SK-N-SH (cell line): Measurements from ENCODE around the gene MAP3K7CL. TPM values are rescaled to one million over a fixed set of nuclear protein-coding genes. Genes with fewer than 3 reads are reported as not detected.

Source experiments
- CTCF ChIA-PET: fragments of 300-600, 350-600 bp; formaldehyde crosslinking; extraction: SDS; loops from one replicate; lab custom pipeline; 2021; lab: Yijun Ruan, JAX
- POLR2A ChIA-PET: fragments of 350-600 bp; sonication (Branson Sonifier 250); formaldehyde crosslinking; extraction: SDS; loops from one replicate; lab custom pipeline; 2020; ENCODE audit warnings: antibody characterized with exemption, inconsistent platforms; lab: Yijun Ruan, JAX
- DNase-seq: peaks from one replicate; pipeline ENCODE4 v3.0.0; 2012
- H2AFZ ChIP-seq: fragments of 200-600 bp; sonication (generic); 2 replicates; pipeline ENCODE4 v1.8.1; 2016; ENCODE audit warnings: antibody characterized with exemption, mild to moderate bottlenecking, low read depth
- H3F3A ChIP-seq: fragments of 200-600 bp; sonication (generic); replicated peaks from 2 replicates; pipeline ENCODE3; 2016; ENCODE audit warnings: antibody characterized with exemption, mild to moderate bottlenecking; ENCODE audit not compliant: insufficient read depth
- H3K27ac ChIP-seq, 2 experiments: fragments of 200-500 bp in 1 of 2; fragments of 200-600 bp in 1 of 2; sonication (Bioruptor generic) in 1 of 2; sonication (generic), shearing (Covaris generic) in 1 of 2; 2 replicates each; pipeline versions ENCODE4 v1.5.1 to v1.6.1; 2014 to 2016; ENCODE audit warnings: low read depth in 2 of 2, inconsistent platforms in 1 of 2, low read length in 1 of 2, mild to moderate bottlenecking in 1 of 2, mixed read lengths in 1 of 2
- H3K27me3 ChIP-seq: fragments of 200-600 bp; sonication (generic), shearing (Covaris generic); 2 replicates; pipeline ENCODE4 v1.6.1; 2016; ENCODE audit warnings: mixed run types; ENCODE audit not compliant: insufficient read depth
- H3K36me3 ChIP-seq, 2 experiments: fragments of 200-500 bp in 1 of 2; fragments of 200-600 bp in 1 of 2; sonication (Bioruptor generic) in 1 of 2; sonication (generic) in 1 of 2; replicated peaks in 1 of 2; 2 replicates each; pipeline versions ENCODE3 to v1.5.1; 2014 to 2016; ENCODE audit warnings: low read length in 1 of 2, mild to moderate bottlenecking in 1 of 2; ENCODE audit not compliant: insufficient read depth in 2 of 2, control insufficient read depth in 1 of 2
- H3K4me1 ChIP-seq, 2 experiments: fragments of 200-500 bp in 1 of 2; fragments of 200-600 bp in 1 of 2; sonication (Bioruptor generic) in 1 of 2; sonication (generic), shearing (Covaris generic) in 1 of 2; 2 replicates each; pipeline versions ENCODE4 v1.5.1 to v1.6.1; 2014 to 2016; ENCODE audit warnings: low read depth in 1 of 2, low read length in 1 of 2, mixed run types in 1 of 2; ENCODE audit not compliant: insufficient read depth in 2 of 2, control insufficient read depth in 1 of 2
- H3K4me2 ChIP-seq: fragments of 200-600 bp; sonication (generic), shearing (Covaris generic); 2 replicates; pipeline ENCODE4 v1.6.1; 2017; ENCODE audit warnings: mixed run types
- H3K4me3 ChIP-seq, 2 experiments: fragments of 200-500 bp in 1 of 2; fragments of 200-600 bp in 1 of 2; sonication (Bioruptor generic) in 1 of 2; sonication (generic), shearing (Covaris generic) in 1 of 2; 2 replicates each; pipeline versions ENCODE4 v1.5.1 to v1.8.1; 2014 to 2016; ENCODE audit warnings: low read depth in 2 of 2, inconsistent platforms in 1 of 2, low read length in 1 of 2, mild to moderate bottlenecking in 1 of 2, mixed read lengths in 1 of 2, moderate library complexity in 1 of 2
- H3K79me2 ChIP-seq: fragments of 200-600 bp; sonication (generic); 2 replicates; pipeline ENCODE4 v1.8.1; 2017; ENCODE audit warnings: mild to moderate bottlenecking; ENCODE audit not compliant: insufficient read depth
- H3K9ac ChIP-seq: fragments of 200-600 bp; sonication (generic); 2 replicates; pipeline ENCODE4 v1.6.1; 2017; ENCODE audit warnings: mixed run types
- H3K9me2 ChIP-seq: fragments of 200-600 bp; sonication (generic); 2 replicates; pipeline ENCODE4 v1.6.1; 2017; ENCODE audit warnings: mixed run types
- H3K9me3 ChIP-seq: fragments of 200-600 bp; sonication (generic); 2 replicates; pipeline ENCODE4 v1.6.1; 2017; ENCODE audit warnings: mixed run types, mild to moderate bottlenecking, moderate library complexity
- H4K20me1 ChIP-seq: fragments of 200-600 bp; sonication (generic); 2 replicates; pipeline ENCODE4 v1.6.1; 2017; ENCODE audit warnings: mild to moderate bottlenecking, mixed run types; ENCODE audit not compliant: insufficient read depth
- CHD2 ChIP-seq: fragments of 150-350 bp; IDR thresholded peaks from 2 replicates; pipeline ENCODE4 v1.6.1; 2018; ENCODE audit warnings: low read length; ENCODE audit not compliant: partially characterized antibody
- EP300 ChIP-seq, 2 experiments: IDR thresholded peaks; 2 replicates each; pipeline versions ENCODE4 v1.4.0 to v1.6.1; 2012; ENCODE audit warnings: borderline replicate concordance in 1 of 2, low read depth in 1 of 2, low read length in 1 of 2
- EZH2phosphoT487 ChIP-seq: fragments of 200-600 bp; sonication (generic); IDR thresholded peaks from 2 replicates; pipeline ENCODE4 v1.6.1; 2017; ENCODE audit warnings: low read depth, mixed run types, mild to moderate bottlenecking, antibody characterized with exemption, moderate library complexity, borderline replicate concordance
- FOXJ3 ChIP-seq: sonication (generic); formaldehyde crosslinking; IDR thresholded peaks from 2 replicates; pipeline ENCODE4 v1.5.1; 2020; ENCODE audit warnings: mild to moderate bottlenecking, missing genetic modification reagents
- FOXM1 ChIP-seq: IDR thresholded peaks from 2 replicates; pipeline ENCODE4 v1.4.0; 2012; ENCODE audit warnings: low read depth, mild to moderate bottlenecking
- GATA2 ChIP-seq: sonication (generic); formaldehyde crosslinking; IDR thresholded peaks from 2 replicates; pipeline ENCODE4 v1.5.0; 2020; ENCODE audit warnings: mild to moderate bottlenecking, missing genetic modification reagents
- JUND ChIP-seq: IDR thresholded peaks from 2 replicates; pipeline ENCODE4 v1.4.0; 2012
- MAX ChIP-seq: IDR thresholded peaks from 2 replicates; pipeline ENCODE4 v1.4.0; 2012; ENCODE audit warnings: low read depth
- NRF1 ChIP-seq: IDR thresholded peaks from 2 replicates; pipeline ENCODE4 v1.6.1; 2012; ENCODE audit warnings: low read depth, mild to moderate bottlenecking, low read length
- PBX3 ChIP-seq: IDR thresholded peaks from 2 replicates; pipeline ENCODE4; 2012
- RFX5 ChIP-seq: IDR thresholded peaks from 2 replicates; pipeline ENCODE4 v1.6.1; 2012; ENCODE audit warnings: mild to moderate bottlenecking, improper control_type of control experiment, low read length
- RXRA ChIP-seq: IDR thresholded peaks from 2 replicates; pipeline ENCODE4 v1.4.0; 2012; ENCODE audit warnings: low read depth, mild to moderate bottlenecking, borderline replicate concordance
- SMC3 ChIP-seq: IDR thresholded peaks from 2 replicates; pipeline ENCODE4 v1.6.1; 2012; ENCODE audit warnings: low read depth, low read length, improper control_type of control experiment
- TAF1 ChIP-seq: IDR thresholded peaks from 2 replicates; pipeline ENCODE4 v1.6.1; 2012; ENCODE audit warnings: low read depth, mild to moderate bottlenecking, low read length, moderate library complexity, borderline replicate concordance
- TCF12 ChIP-seq: IDR thresholded peaks from 2 replicates; pipeline ENCODE4 v1.4.0; 2012
- USF2 ChIP-seq: fragments of 150-350 bp; IDR thresholded peaks from 2 replicates; pipeline ENCODE4 v1.6.1; 2017; ENCODE audit warnings: antibody characterized with exemption, low read length, low read depth, borderline replicate concordance
- ZBTB33 ChIP-seq: IDR thresholded peaks from 2 replicates; pipeline ENCODE4 v1.4.0; 2012; ENCODE audit warnings: low read depth, borderline replicate concordance
- WGBS: methylation state at CpG from one replicate; pipeline ENCODE4 v1.1.6; 2017; ENCODE audit warnings: low lambda C conversion rate; 5-methylcytosine and 5-hydroxymethylcytosine counted together
- polyA plus RNA-seq, 3 experiments: library from polyadenylated mRNA; depleted of rRNA; stranded (reverse); fragments of >200 nt; gene quantifications; 2 replicates each; pipeline ENCODE4 v1.2.3, GENCODE V29; 2012

The MAP3K7CL gene
- polyA plus RNA-seq, 1 of the 3 experiments (the other 2 are of a cell fraction): 2.3 TPM

- H3K36me3 ChIP-seq: no peaks in the 10 kb centered on the region
Measured at GRCh38 chr21:29098156-29098555, 32.3 kb upstream of the MAP3K7CL start.

GRCh38 chr21:29102791-29103257, 27.6 kb upstream of the MAP3K7CL start:
- H3K9me2 ChIP-seq: no peaks in the 10 kb centered on the region
- TF ChIP-seq EZH2phosphoT487: no peak
- no peak for TF ChIP-seq FOXM1
- TF ChIP-seq ZBTB33: no peak
- no peak for TF ChIP-seq RFX5
- TF ChIP-seq SMC3: no peak
- no peak for TF ChIP-seq TAF1
- TF ChIP-seq RXRA: no peak
- TF ChIP-seq CHD2: no peak
- TF ChIP-seq, all 33 proteins: peak for 0
- POLR2A ChIA-PET: no interaction called here
- Histone ChIP-seq H3K27me3 (no peaks in the 10 kb centered on the region), H3K4me1 (peaks cover 0 to 15% of the 10 kb centered on the region in 2 experiments; a peak in 1 of 4 replicates), H4K20me1 (no peaks in the 10 kb centered on the region), H3K4me2 (no peak overlapping the region), H3F3A (no peaks in the 10 kb centered on the region), H3K9me3 (no peaks in the 10 kb centered on the region), H2AFZ (no peak overlapping the region), H3K9ac (no peak overlapping the region), H3K36me3 (no peaks in the 10 kb centered on the region), H3K4me3 (no peak overlapping the region), H3K27ac (no peak overlapping the region), H3K79me2 (no peaks in the 10 kb centered on the region)
- no peak for DNase-seq
- WGBS: 76% methylated on average over 2 of the region's 2 CpGs
- CTCF ChIA-PET: no interaction called here

More at GRCh38 chr21:29098156-29098555, 32.3 kb upstream of the MAP3K7CL start:
- H4K20me1 ChIP-seq: no peaks in the 10 kb centered on the region
- no peak overlapping the region for H3K9ac ChIP-seq
- ChIA-PET POLR2A (interaction anchor here (0.5 kb wide), 1 partner anchor 80 kb away, joined by 3 read pairs; no protein-coding TSS in a partner anchor), CTCF (interaction anchor here (1.0 to 1.8 kb wide), 3 partner anchors 10 to 268 kb away, joined by 3 to 5 read pairs (median 3); no protein-coding TSS in a partner anchor)
- H3K27ac ChIP-seq: peak overlapping the region in 1 of 2 experiments; percentile 57; a peak in 3 of 4 replicates
- peak overlapping the region; percentile 63; the same call in 1 of the 2 replicates for H2AFZ ChIP-seq
- TF ChIP-seq RFX5 (no peak), FOXJ3 (no peak), GATA2 (CRISPR knock-in tag) (no peak), MAX (no peak), EZH2phosphoT487 (no peak), CHD2 (no peak), PBX3 (peak; percentile 39), JUND (peak; percentile 35; the same call in 1 of the 2 replicates), USF2 (no peak), TCF12 (peak; percentile 79), EP300 (IDR thresholded peaks at IDR 0.05; ENCODE audit: borderline replicate concordance in 1 of 2, low read depth in 1 of 2, low read length in 1 of 2) (no peak), NRF1 (no peak)
- H3K9me3 ChIP-seq: no peaks in the 10 kb centered on the region
- no peak for DNase-seq
- no peaks in the 10 kb centered on the region for H3K4me1 ChIP-seq
- H3K4me2 ChIP-seq: no peak overlapping the region; the same call in 1 of the 2 replicates
- no peaks in the 10 kb centered on the region for H3K27me3 ChIP-seq
- no peaks in the 10 kb centered on the region for H3F3A ChIP-seq
- 39% methylated on average over 2 of the region's 2 CpGs for WGBS
- no peaks in the 10 kb centered on the region for H3K79me2 ChIP-seq
- no peak overlapping the region; a peak in 1 of 4 replicates for H3K4me3 ChIP-seq
- no peaks in the 10 kb centered on the region for H3K9me2 ChIP-seq
